HUES6 (cell line): ENCODE data around the gene USP3.

Experiments used
- H3K27ac ChIP-seq: 2 replicates; pipeline ENCODE4 v1.7.0; 2013; ENCODE audit warnings: low read depth, mild to moderate bottlenecking, low read length, inconsistent platforms
- H3K27me3 ChIP-seq: 2 replicates; pipeline ENCODE4 v1.6.1; 2013; ENCODE audit warnings: low read length; ENCODE audit not compliant: control insufficient read depth, insufficient read depth
- H3K36me3 ChIP-seq: 2 replicates; pipeline ENCODE4 v1.6.1; 2013; ENCODE audit warnings: low read length; ENCODE audit not compliant: control insufficient read depth, insufficient read depth
- H3K4me1 ChIP-seq: 2 replicates; pipeline ENCODE4 v1.6.1; 2013; ENCODE audit warnings: low read length; ENCODE audit not compliant: control insufficient read depth, insufficient read depth
- H3K4me3 ChIP-seq: 2 replicates; pipeline ENCODE4 v1.5.1; 2013; ENCODE audit warnings: low read depth, low read length
- H3K9ac ChIP-seq: one replicate; pipeline ENCODE4 v1.6.1; 2013; ENCODE audit warnings: mild to moderate bottlenecking, low read length
- H3K9me3 ChIP-seq: 2 replicates; pipeline ENCODE4 v1.6.1; 2013; ENCODE audit warnings: low read depth, low read length; ENCODE audit not compliant: control insufficient read depth, insufficient read depth

Gene USP3

DNA sequence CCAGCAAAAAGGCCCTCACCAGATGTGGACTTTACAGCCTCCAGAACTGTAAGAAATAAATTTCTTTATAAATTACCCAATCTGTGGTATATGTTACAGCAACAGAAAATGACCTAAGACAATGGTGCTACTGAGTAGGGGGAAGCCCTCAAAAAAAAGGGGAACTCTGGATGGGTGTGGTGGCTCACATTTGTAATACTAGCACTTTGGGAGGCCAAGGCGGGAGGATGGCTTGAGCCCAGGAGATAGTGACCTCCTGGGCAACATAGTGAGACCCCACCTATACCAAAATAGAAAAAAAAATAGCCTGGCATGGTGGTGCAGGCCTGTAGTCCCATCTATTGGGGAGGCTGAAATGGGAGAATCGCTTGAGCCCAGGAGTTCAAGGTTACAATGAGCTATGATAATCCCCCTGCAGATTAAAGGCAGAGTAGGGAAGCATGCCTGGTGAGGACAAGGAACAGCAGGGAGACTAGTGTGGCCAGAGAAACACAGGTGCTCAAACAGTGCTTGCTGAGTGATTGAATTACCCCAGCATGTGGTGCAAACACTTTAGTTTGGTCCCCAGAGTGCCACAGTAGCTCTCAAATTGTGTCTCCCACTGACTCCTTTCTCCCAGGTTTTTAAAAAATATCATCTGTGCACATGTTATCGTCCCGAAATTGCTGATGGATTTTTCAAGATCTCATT lies 13.9 kb upstream of the USP3 start:
- H3K9ac ChIP-seq, result no peak overlapping the region
- peaks cover 45% of the 10 kb centered on the region for H3K27me3 ChIP-seq
- no peak overlapping the region for H3K27ac ChIP-seq
- H3K4me3 ChIP-seq, result no peak overlapping the region
- H3K9me3 ChIP-seq, result no peaks in the 10 kb centered on the region
- H3K4me1 ChIP-seq, result peaks cover 29% of the 10 kb centered on the region
- no peaks in the 10 kb centered on the region for H3K36me3 ChIP-seq

DNA sequence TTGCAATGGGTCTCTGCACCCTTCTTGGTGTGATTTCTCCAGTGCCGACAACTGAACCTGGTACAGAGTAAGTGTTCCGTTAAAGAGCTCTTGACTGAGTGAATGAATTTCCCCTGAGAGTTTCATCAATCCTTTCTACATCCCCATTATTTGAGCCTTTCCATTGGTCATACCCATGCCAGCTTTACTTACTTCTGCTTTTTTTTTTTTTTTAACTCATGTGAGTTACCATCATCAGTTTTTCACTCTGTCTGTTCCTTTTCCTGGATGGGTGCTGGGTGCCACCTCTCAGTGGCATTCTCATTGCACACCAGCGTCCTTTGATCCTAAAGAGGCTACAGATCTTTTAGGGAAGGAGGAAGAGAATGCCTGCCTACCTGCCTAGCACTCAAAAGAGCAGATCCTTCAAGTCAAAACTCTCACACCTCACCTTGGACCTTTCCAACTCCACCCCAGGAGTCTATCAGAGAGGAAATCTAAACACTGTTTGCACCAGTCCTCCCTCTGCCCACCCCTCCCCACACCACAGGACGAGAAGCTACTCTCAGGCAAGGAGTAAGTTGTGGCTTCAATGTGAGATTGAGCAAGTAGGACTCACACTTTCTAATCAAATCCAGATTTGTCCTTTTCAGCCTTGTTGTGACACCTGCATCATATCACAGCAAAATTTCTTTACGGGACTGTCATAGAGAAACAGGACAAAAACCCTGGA lies 13.1 kb upstream of the USP3 start:
- Histone ChIP-seq H3K9ac (no peak overlapping the region), H3K27ac (no peak overlapping the region), H3K36me3 (no peaks in the 10 kb centered on the region), H3K4me1 (peaks cover 36% of the 10 kb centered on the region), H3K9me3 (no peaks in the 10 kb centered on the region), H3K27me3 (peaks cover 53% of the 10 kb centered on the region), H3K4me3 (no peak overlapping the region)

DNA sequence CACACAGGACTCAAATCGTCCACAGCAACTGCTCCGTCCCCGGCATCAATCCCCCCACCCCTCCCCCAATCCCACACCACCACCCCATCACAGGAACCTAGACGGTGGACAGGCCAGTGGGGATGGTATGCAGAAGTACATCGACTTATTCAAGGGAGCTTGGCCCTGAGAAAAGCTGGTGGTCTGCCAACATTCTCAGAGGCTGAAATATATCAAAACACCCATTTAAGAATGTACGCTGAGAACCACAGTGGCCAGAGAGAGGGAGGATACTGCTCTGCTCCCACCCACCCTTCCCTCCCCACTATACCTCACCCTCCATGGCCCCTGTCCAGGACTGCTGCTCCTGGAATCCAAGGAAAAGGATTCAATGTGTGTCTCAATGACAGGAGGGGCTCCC lies 12.4 kb upstream of the USP3 start:
- Histone ChIP-seq H3K27ac (no peak overlapping the region), H3K4me3 (no peak overlapping the region), H3K9me3 (no peaks in the 10 kb centered on the region), H3K36me3 (no peaks in the 10 kb centered on the region), H3K27me3 (peaks cover 60% of the 10 kb centered on the region), H3K4me1 (peaks cover 36% of the 10 kb centered on the region), H3K9ac (no peak overlapping the region)

DNA sequence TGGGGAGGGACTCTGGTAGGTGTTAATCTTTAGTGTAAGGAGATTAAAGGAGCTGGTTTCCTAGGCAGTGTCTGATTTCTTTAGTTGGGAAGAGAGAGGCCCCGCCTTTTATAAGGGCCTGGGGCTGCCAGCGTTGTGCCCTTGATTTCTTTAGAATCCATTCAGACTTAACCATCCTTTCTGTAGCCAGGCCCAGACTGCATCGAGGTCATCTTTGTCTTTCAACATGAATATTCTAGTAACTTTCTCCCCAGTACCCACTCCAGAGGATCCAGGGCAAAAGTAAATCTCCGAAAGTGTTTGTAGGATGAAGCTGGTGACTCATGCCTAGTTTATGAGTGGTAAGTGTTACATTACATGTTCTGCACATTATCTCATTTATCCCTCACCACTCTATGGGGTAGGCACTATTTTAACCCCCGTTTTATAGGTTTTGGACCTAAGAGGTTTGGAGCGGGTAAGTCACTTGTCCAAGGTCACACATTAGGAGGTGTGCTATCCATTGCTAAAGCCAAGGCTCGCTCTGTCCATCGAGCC lies 11.8 kb upstream of the USP3 start:
- H3K9ac ChIP-seq, result no peak overlapping the region
- H3K27me3 ChIP-seq, result peaks cover 66% of the 10 kb centered on the region
- no peaks in the 10 kb centered on the region for H3K36me3 ChIP-seq
- peaks cover 34% of the 10 kb centered on the region for H3K4me1 ChIP-seq
- H3K27ac ChIP-seq, result no peak overlapping the region
- H3K9me3 ChIP-seq, result no peaks in the 10 kb centered on the region
- no peak overlapping the region for H3K4me3 ChIP-seq

GRCh38 chr15:63493436-63493835 lies 11.0 kb upstream of the USP3 start:
- no peaks in the 10 kb centered on the region for H3K9me3 ChIP-seq
- H3K36me3 ChIP-seq, result no peaks in the 10 kb centered on the region
- peaks cover 34% of the 10 kb centered on the region for H3K4me1 ChIP-seq
- no peak overlapping the region for H3K27ac ChIP-seq
- no peak overlapping the region for H3K4me3 ChIP-seq
- peaks cover 67% of the 10 kb centered on the region for H3K27me3 ChIP-seq
- no peak overlapping the region for H3K9ac ChIP-seq

- peaks cover 34% of the 10 kb centered on the region for H3K4me1 ChIP-seq
- peaks cover 74% of the 10 kb centered on the region for H3K27me3 ChIP-seq
These were observed 10.0 kb upstream of the USP3 start for GRCh38 chr15:63494408-63494807.

GRCh38 chr15:63495343-63495742 lies 9.1 kb upstream of the USP3 start:
- Histone ChIP-seq H3K9me3 (no peaks in the 10 kb centered on the region), H3K27ac (no peak overlapping the region), H3K4me3 (no peak overlapping the region), H3K27me3 (peaks cover 83% of the 10 kb centered on the region), H3K4me1 (peaks cover 34% of the 10 kb centered on the region), H3K9ac (no peak overlapping the region), H3K36me3 (no peaks in the 10 kb centered on the region)

More at GRCh38 chr15:63494408-63494807, 10.0 kb upstream of the USP3 start:
- Histone ChIP-seq H3K36me3 (no peaks in the 10 kb centered on the region), H3K9ac (no peak overlapping the region), H3K27ac (no peak overlapping the region), H3K9me3 (no peaks in the 10 kb centered on the region), H3K4me3 (no peak overlapping the region)

- H3K4me1 ChIP-seq, result peaks cover 37% of the 10 kb centered on the region
- H3K9me3 ChIP-seq, result no peaks in the 10 kb centered on the region
- H3K27ac ChIP-seq, result no peak overlapping the region
- H3K4me3 ChIP-seq, result no peak overlapping the region
- no peaks in the 10 kb centered on the region for H3K36me3 ChIP-seq
- peaks cover 86% of the 10 kb centered on the region for H3K27me3 ChIP-seq
- no peak overlapping the region for H3K9ac ChIP-seq
These were observed 8.5 kb upstream of the USP3 start for GRCh38 chr15:63495780-63496488.

GRCh38 chr15:63497642-63498467 lies 6.5 kb upstream of the USP3 start:
- H3K27ac ChIP-seq, result no peak overlapping the region
- H3K4me3 ChIP-seq, result no peak overlapping the region
- H3K36me3 ChIP-seq, result no peaks in the 10 kb centered on the region
- H3K9me3 ChIP-seq, result no peaks in the 10 kb centered on the region
- H3K9ac ChIP-seq, result no peak overlapping the region
- H3K4me1 ChIP-seq, result peaks cover 40% of the 10 kb centered on the region
- H3K27me3 ChIP-seq, result peaks cover 91% of the 10 kb centered on the region

GRCh38 chr15:63499175-63499549 lies 5.2 kb upstream of the USP3 start:
- peaks cover 42% of the 10 kb centered on the region for H3K4me1 ChIP-seq
- H3K27me3 ChIP-seq, result peaks cover 91% of the 10 kb centered on the region

More at GRCh38 chr15:63499175-63499549, 5.2 kb upstream of the USP3 start:
- no peaks in the 10 kb centered on the region for H3K9me3 ChIP-seq
- H3K9ac ChIP-seq, result no peak overlapping the region
- no peak overlapping the region for H3K4me3 ChIP-seq
- no peaks in the 10 kb centered on the region for H3K36me3 ChIP-seq
- H3K27ac ChIP-seq, result no peak overlapping the region
